Activated CD4-positive, alpha-beta T cell treated with anti-CD3 and anti-CD28 coated beads for 1 hour (primary cell): ENCODE data around the gene ACTN4.

Experiments
- DNase-seq: peaks from one replicate; pipeline ENCODE4 v3.0.0-alpha.2; 2020

The ACTN4 gene

DNA sequence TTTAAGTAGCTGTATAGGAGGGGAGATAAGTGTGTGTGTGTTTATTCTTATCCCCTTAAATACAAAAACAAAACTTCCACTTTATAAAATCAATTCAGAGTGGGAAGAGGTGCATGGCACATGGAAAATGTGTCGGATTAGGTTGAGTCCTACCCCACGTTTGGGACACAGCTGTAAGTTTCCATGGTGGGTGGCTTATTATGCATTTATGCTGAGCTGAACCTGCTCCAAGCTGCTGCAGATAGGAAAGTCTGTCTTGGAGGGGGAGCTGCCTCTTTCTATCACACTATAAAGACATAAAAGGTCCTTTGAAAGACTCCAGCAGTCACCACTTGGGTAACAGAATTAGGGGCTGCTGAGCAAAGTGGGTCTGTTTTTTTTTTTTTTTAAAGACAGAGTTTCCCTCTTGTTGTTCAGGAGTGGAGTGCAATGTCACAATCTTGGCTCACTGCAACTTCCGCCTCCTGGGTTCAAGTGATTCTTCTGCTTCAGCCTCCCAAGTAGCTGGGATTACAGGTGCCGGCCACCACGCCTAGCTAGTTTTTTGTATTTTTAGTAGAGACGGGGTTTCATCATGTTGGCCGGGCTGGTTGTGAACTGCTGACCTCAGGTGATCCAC is 15.2 kb downstream of the ACTN4 start:
- DNase-seq, result no peak

DNA sequence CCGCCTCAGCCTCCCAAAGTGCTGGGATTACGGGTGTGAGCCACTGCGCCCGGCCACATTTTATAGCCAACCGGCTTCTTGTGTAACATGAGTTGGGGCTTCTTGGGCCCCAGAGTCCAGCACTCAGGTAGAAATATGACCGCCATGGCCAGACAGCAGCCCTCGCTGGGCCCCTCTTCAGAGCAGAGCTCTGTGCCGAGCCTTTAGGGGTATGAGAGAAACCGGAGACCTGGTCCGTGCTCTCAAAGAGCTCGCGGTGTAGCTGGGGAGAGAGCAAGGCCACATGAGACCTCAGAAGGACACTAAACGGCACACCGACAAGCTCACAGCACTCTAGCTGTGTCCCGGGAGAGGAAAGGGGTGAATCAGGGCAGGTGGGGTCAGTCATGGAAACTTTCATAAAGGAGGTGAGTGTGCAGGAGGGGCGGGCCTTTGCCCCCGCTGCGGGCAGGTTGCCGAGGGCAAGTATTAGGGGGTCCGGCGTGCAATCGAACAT is 15.8 kb downstream of the ACTN4 start:
- DNase-seq, result no peak

DNA sequence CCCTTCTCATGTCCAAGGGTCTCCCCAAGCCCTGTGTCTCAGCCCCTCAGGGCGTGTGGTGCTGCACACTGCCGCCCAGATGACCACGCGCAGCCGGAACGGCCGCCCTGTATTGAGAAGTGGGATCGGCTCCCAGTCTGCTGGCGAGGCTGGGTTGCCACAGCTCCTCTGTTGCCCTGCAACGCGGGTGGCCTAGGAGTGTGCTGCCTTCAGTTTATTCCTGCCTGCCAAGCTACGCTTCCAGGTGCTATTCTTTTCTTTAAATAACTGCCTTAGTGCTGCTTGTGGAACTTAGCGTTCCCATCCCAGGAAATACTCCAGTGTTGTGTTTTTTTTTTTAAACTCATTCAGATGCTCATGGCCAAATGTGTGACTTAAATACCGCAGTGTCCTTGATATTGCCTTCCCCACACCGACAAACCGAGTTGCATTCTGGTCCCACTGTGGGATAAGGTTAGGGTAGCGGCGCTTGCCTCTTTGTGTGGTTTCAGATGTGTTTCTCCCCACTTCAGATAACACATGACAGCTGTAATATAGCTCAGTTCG is 16.6 kb downstream of the ACTN4 start:
- DNase-seq, result no peak

DNA sequence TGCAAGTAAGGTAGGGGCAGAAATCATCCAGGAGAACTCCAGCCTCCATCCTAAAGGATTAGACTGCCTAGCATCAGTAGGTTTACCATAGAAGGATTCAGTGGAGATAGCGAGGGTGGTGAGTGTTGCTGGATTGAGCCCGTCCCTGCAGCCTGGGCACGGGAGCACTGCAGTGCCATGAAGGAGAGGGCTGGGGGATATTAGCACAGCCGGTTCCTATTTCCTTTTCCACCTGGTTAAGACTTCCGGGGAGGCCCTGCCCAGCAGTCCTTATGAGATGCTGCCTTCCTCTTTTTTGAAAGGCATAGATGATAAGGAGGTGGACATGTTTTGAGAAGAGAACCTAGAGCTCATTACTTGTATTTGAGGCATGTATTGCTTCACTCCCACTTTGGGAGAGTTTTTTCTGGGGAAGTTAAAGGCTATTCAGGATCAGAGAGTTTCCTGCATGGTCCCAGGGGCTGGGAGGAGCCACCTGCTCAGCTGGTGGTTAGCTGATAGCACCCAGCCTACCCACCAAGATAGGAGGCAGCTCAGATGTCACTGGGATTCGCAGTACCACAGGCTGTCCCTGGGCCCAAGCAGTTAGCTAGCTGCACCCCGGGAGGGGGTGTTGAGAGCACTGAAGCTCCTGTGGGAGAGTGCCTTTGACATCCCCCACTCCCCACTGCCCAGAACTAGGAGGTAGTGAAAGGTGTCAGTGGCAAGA is 17.2 kb downstream of the ACTN4 start:
- DNase-seq, result no peak

DNA sequence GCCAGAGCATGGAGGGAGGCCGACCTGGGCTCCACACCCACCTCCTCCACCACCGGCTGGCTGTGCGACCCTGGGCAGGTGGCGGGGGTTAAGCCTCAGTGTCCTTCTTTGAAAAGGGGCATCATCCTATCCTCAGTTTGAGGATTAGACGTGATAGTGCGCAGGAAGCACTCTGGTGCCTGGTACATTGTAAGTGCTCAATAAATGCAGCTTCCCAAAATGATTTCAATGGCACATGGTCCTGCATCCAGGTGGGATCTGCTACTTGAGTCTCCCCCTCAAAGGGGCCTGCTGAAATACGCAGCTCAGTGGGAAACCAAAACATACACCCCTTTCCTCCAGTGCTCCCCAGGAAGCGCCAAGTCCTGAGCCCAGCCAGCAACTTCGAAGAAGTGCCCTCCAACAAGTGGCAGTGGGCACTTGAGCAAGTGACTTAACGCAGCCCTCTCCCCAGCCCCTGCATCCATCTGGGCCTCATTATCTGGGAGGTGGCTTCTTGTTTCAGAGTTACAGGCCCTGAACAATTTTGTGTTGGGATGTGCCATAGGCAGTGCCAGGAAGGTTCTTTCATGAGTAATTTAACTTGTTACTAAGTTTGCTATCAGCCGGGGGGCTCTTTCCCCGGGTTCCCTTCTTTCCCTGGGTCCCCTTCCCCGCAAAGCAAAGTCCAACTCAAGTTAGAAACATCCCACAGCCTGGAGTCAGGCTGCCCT is 17.9 kb downstream of the ACTN4 start:
- no peak for DNase-seq

DNA sequence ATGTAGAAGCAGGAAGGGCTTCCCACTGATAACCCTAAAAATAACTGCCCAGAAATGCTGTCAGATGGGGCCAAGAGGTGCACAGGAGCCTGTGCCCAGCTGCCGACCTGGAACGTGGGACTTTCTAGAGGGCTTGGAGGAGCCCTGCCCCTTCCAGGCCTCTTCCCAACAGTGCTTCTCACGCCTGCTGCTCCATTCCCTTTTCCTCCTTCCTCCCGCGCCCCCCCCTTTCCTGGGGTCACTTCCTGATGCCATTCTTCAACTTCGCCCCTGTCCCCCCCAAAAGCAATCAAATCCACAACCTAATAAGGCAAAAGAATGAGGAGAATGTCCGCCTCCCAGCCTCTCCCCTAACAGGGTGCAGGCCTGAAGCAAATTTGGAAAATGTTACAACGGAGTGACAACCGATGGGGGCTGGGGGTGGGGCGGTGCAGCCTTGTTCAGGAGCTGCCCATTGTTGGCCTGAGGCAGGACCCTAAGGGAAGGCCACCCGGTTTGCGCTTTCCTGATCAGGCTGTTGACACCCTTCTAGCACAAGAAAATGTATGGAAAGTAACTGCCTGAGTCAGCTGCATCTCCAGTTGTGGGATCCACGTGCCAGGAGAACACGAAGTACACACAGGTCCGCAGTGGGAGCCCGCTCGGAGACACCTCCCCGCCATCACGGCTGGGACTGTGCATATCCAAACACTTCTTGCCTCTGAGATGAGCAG is 18.7 kb downstream of the ACTN4 start:
- no peak for DNase-seq

DNA sequence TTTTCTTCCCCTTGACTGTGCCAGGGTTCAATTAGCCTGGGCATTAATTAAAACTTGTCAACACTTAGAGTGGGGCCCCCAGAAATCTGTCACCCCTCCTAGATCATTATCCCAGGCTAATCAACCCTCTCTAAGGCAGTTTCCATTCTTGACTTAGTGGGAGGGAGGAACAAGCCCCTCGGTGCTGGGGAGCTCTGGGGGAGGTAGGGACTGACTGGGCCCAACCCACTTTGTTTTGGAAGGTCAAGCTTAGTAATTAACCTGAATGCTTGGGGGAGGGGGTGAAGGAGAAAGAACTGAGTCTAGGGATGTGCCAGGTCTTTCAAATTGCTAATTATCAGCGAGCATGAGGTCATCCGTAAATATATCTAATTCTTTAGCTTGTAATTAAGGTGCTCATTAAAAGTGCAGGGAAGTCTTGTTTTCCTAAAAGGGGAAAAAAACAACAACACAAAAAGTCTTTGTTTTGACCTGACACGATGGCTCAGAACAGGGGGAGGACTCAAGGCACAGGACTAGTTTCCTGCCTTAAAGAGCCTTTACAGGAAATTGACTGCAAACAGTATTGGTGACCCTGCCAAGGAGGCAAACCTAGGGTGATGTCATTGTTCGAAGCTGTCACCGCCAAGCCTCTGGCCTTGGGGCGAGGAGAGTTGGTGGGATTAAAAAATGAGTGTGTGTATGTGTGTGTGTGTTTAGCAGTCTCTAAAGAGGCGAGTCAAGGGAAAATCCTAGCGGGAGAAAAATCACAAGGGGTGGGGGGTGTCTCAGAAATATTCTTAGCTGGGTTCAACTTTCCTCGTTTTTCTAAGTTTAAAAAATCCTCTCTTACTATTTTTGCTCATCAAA is 19.4 kb downstream of the ACTN4 start:
- DNase-seq, result no peak

DNA sequence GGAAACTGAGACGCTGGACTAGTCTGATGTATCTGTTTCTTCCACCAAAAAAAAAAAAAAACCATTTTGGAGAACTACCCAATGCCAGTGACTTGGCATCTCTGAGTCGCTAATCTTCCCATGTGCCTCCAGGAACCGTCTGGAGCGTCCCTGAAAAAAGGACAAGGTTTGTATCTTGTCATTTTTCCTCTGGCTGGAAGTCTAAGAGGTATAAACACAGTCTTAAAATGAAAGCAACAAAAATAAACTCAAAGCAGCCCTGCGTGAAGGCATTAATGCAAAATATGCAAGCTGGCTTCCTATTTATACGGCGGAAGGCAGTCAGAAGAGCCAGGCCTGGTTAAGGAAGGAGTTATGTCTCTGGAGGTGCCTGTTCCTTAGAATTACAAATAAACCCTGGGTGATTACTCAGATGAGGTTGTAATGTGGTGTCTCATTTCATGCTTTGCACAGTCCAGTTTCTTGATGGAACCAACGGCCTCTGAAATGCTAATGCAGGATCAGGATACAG is 20.3 kb downstream of the ACTN4 start:
- DNase-seq, result no peak

DNA sequence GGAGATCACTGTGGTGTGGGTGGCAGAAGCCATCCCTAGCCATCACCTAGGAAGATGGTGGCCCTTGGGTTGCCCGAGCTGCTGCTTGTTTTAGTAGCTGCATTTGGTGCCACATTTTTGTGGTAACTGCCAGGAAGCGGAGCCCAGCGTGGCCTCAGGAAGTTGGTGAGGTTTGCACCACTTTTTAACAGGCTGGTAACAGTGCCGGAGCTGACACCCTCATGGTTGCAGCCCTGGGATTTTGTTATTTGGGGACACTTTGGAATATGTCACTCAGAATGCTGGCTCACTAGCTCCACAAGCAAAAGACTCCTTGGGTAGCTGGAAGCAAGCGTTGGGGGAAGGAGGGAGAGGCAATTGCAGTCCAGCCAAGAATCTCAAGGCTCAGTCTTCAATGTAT is 22.1 kb downstream of the ACTN4 start:
- DNase-seq, result no peak

DNA sequence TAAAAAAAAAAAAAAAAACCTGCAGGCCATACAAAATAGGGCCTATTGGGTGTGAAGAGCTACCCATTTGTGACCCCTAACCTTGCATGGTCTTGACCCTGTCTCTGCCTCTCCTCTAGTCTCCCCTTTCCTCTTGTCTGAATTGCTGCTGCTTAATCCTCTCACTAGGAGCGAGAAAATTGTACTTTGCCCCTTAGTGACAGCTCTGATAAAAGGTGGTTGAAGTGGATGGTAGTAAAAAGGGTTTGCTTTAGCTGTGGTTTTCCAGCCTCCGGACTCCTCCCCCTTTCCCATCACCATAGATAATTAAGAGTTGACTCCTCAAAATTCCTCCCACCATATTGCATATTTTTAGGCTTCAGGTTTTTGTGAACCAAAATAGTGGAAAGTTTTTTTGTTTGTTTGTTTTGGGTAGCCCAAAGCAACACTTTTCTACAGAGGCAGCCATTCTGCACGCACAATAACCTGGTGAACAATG is 23.5 kb downstream of the ACTN4 start:
- no peak for DNase-seq

DNA sequence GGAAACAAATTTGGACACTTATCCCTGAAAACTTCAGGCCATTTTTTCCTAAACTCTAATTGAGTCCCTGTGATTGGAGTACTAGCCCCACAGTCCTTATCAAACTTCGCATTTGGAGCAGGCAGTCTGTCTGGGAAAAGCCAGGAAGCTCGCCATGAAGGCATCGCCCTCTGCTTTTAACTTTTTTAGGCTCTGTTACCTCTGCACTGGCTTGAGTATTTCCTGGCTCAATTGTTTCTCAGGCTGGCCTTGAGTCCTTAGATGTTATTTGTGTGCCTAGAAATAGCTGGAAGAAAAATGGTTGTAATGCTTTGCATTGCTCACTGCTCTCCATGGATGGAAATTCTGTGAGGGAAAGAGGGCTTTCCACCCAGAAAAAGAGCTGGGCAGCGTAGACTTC is 24.2 kb downstream of the ACTN4 start:
- DNase-seq, result no peak

DNA sequence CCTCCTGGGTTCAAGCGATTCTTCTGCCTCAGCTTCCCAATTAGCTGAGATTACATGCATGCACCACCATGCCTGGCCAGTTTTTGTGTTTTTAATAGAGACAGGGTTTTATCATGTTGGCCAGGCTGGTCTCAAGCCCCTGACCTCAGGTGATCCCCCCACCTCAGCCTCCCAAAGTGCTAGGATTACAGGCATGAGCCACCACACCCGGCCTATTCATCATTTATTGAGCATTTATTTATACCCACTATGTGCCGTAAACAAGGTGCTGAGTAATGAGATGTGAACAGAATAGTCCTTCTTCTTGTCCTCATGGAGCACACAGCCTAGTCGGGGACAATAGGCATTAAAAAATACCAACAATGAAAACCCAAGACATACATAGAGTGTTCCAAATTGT is 25.6 kb downstream of the ACTN4 start:
- DNase-seq, result no peak

DNA sequence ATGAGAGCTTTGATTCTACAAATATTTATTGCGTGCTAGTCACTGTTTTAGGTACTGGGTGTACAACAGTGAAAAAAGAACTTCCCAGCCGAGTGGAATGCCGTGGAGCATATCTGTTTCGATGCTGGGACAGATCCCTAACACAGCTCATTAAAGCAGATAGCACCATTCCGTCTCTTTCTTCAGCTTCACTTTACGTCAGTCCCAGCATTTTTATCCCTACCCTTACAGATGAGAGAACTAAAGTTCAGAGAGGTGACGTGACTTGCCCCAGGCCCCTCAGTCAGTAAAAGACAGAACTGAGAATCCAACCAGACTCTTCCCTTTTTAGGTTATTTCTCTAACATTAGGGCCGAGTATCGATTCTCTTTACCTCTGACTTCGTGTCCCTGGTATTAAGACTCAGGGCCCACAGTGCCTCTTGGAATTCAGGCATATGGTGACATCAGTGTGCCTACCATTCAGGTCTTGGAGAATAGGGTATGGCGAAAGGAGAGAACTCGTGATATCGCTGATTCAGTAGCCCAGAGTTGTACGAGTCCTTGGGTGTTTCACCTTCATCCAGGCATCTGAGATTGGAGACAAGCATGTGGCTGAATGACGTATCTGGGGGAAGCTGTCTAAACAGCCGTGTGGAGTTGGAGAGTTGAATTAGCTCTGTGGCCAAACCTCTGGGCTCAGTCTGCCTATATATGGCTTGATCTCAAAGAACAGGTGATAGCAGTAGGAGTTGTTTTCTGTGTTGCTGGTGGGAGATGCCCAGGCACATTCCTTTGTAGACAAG is 27.1 kb downstream of the ACTN4 start:
- DNase-seq, result no peak

DNA sequence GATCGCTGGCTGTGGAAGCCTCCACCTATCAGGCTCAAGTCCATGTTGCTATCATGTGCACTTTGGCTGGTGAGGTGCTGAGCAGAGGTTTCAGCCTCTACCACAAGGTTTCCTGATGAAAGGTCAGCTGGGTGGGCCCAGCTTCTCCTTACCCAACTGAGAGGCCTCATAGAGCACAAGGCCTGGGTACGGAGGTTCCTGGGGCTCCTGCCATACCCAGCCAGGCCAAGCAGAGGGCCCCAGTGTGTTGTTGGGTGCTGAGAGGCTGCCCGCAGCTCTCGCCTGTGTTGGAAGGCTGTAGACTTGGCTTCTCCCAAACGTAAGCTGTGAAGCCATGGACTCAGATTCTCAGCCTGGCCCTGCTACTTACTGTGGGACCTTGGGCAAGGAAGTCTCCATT is 28.2 kb downstream of the ACTN4 start:
- DNase-seq, result no peak

DNA sequence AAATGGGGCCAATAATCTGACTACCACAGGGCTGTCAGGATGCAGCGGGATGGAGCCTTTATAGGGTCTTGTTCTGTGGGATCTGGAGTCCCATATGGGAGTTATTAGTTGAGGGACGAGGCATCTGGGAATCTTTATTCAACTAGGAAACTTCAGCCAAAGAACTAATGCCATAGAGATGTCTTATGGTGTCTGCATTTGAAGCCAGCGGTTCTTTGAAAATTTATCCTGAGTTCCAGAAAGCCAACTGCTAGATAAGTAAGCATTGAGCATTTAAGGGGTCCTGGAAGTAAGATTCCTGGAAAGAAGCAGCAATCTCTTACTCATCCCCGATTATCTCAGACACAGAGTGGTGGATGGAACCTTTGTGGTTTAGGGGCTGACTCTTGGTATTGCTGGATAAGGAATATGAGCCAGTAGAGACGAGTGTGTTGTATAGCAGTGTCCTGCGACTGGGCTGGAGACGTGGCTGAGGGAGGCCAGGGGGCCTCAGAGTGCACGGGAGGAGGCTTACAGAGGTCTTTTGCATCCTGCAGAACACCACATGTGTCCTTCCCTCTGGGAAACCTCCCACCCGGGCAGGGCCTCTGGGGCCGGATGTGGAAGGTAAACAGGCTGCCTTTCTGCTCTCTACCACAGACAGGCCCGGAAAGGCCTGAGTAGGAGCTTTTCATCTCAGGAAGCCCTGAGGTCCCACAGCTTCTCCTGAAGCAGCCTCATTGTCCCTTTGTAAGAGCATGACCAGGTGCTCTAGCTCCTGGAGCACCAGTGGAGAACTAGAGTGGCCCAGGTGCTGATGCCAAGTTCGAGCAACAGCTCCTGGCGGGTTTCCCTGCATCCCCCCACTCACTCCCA is 28.8 kb downstream of the ACTN4 start:
- no peak for DNase-seq

DNA sequence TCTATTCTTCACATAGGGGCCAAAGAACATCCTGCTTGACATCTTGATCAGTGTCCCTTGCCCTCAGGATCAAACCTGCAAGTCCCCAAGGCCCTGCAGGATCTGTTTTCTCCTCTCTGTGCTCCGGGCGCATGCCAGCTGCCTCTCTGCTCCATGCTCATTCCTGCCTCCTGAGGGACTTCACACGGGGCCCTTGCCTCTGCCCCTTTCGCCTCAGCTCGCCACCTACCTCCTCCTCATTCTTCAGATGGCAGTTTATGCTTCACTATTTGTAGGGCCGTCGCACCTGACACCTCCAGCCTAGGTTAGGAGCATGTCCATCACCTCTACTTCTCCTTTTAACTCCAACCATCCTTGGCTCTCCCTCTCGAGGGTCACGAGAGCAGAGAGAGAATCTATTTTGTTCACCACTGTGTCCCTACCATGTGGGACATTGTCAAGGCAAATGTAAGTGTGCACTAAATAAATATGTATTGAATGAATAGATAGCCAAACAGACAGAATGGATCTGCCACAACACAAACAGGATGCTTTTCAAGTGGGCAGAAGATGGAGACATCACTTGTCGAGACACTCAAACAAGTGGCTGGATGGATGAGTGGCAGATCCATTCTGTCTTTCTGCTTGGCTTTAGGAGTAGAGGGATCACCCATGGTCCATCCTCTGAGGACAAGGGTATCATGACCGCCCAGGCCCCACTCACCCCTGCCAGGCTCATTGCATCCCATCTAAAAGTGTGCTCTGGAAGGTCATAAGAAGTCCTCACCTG is 29.6 kb downstream of the ACTN4 start:
- no peak for DNase-seq

DNA sequence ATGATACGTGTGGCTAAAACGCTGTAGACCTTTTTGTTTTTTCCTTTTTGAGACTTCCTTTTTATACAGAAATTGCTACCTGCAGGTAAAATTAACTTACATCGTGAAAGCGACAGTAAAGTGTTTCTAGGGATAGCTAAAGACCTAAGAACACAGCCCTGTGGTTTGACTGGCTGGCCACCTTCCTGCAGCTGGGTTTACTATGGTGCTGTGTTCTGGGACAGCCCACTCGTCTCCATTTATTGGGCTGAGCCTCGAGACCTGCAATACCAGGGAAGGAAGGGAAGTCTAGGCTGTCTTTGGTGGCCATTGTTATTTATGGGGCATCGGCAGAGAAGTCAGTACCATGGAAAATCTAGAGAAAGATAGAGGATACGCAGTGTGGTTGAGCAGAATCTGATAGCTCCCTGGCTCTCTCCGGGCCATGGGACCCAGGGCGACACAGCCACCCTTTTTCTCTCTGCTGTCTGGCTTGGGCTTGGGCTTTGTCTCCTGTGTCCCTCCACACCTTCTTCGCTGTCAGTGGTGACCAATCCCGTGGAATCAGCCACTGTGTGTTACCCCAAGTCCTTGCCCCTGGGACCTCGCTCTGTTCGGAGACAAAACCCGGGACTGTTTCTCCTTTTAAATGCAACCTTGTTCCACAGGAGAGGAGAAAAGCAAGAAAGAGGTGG is 30.9 kb downstream of the ACTN4 start:
- DNase-seq, result no peak

DNA sequence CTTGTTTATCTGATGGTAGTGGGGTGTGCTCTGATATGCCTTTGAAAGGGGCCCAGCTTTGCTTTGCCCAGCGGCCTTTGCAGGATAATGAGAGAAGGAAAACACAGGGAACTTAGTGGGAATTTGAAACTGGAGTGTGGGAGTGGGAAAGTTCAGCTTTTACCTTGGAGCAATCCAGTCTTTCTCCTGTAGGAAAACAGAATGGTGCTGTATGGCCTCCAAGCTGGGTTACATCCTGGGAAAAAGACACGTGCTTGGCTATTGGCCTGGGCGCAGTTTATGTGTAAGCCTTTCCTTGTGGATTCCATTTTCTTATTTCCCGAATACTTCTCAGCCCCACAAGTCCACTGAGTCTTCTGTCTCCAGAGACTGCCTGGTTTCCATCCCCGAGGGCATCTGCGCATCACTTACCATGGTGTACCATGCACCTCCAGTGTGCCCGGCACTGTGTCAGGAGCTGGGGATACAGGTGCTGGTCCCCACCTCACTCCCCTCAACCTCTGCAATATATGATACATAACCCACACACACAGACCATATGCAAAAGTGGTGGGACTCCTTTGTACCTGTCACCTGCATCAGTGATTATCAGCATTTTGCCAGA is 31.5 kb downstream of the ACTN4 start:
- no peak for DNase-seq
